GM18858 (cell line): Measurements from ENCODE around the gene DDI2.
"Not testable (repeated sequence)": the region's sequence is repeated elsewhere in the genome, so short reads cannot be mapped to it uniquely, and the experiment has no call there.

Source experiments
- ATAC-seq: cut with Tn5 transposase; IDR thresholded peaks from one replicate; pipeline ENCODE4 v1.9.1; 2021; ENCODE audit not compliant: unreplicated experiment

DDI2 gene

GRCh38 chr1:15617173-15618076 lies at the start of gene DDI2:
Gene DDI2 (plus strand): TSS chr1:15617458. CDS start chr1:15617671, 213 bp downstream.
- ATAC-seq = peak; percentile 67

- ATAC-seq = no peak
These were observed 48.7 kb upstream of the DDI2 start for GRCh38 chr1:15568387-15569073.

- no peak for ATAC-seq
These were observed 46.4 kb upstream of the DDI2 start for GRCh38 chr1:15570861-15571260.

- no peak for ATAC-seq
These were observed 46.0 kb upstream of the DDI2 start for GRCh38 chr1:15571266-15571665.

GRCh38 chr1:15573477-15573876 lies 43.8 kb upstream of the DDI2 start:
- ATAC-seq = no peak

- ATAC-seq = no peak
These were observed 42.5 kb upstream of the DDI2 start for GRCh38 chr1:15574741-15575140.

- ATAC-seq = no peak
These were observed 41.6 kb upstream of the DDI2 start for GRCh38 chr1:15575549-15576150.

- no peak for ATAC-seq
These were observed 39.6 kb upstream of the DDI2 start for GRCh38 chr1:15577691-15578090.

- no peak for ATAC-seq
These were observed 38.2 kb upstream of the DDI2 start for GRCh38 chr1:15578921-15579682.

- no peak for ATAC-seq
These were observed 37.6 kb upstream of the DDI2 start for GRCh38 chr1:15579683-15580047.

- ATAC-seq = no peak
These were observed 34.1 kb upstream of the DDI2 start for GRCh38 chr1:15583016-15583706.

GRCh38 chr1:15584489-15585363 lies 32.5 kb upstream of the DDI2 start, which contains the start of gene AGMAT:
Gene AGMAT (minus strand): TSS chr1:15585051. CDS start chr1:15584967, 84 bp downstream.
- no peak for ATAC-seq

- no peak for ATAC-seq
These were observed 25.0 kb upstream of the DDI2 start for GRCh38 chr1:15592285-15592684.

GRCh38 chr1:15595809-15596617 lies 21.2 kb upstream of the DDI2 start:
- ATAC-seq = no peak

- no peak for ATAC-seq
These were observed 18.8 kb upstream of the DDI2 start for GRCh38 chr1:15598436-15598835.

GRCh38 chr1:15603050-15603965 lies 13.9 kb upstream of the DDI2 start:
- no peak for ATAC-seq

- ATAC-seq = not testable (repeated sequence)
These were observed 13.3 kb upstream of the DDI2 start for GRCh38 chr1:15603966-15604282.

- not testable (repeated sequence) for ATAC-seq
These were observed 12.9 kb upstream of the DDI2 start for GRCh38 chr1:15604400-15604799.
